GM12801 (cell line): ENCODE measurements around the gene UBTF.

Experiments used
- TF ChIP-seq, protein P1 (sequence below): IDR thresholded peaks from one replicate; pipeline ENCODE4 v1.5.1; 2011; ENCODE audit warnings: control low read depth; ENCODE audit not compliant: insufficient read length; ENCODE audit errors: extremely low read depth

The UBTF gene

DNA sequence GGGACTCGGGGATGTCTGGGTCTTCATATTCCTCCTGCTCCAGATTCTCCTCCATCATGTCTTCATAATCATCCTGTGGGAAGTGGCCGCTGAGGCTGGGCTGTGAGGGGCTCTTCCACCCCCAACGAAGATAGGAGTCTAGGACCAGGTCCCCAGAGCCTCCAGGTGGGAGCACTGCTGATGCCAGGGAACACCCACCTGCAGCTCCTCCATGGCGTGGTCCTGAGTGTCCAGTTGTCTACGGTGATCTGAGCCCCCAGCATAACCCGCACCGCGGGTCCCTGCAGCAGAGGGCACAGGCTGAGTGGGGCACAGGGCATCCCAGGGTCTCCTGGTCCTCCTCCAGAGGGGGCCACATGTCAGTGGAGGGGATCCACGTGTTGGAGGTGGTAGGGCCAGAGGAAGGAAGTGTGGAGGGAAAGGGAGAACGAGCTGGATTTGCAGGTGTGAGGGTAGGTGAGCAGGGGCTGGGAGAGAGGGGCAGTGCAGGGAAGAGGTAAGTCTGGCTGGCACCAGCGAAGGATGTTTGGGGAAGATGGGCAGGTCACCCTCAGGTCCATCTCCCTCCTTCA, 43.3 kb upstream of the UBTF start:
- TF ChIP-seq, protein P1, sequence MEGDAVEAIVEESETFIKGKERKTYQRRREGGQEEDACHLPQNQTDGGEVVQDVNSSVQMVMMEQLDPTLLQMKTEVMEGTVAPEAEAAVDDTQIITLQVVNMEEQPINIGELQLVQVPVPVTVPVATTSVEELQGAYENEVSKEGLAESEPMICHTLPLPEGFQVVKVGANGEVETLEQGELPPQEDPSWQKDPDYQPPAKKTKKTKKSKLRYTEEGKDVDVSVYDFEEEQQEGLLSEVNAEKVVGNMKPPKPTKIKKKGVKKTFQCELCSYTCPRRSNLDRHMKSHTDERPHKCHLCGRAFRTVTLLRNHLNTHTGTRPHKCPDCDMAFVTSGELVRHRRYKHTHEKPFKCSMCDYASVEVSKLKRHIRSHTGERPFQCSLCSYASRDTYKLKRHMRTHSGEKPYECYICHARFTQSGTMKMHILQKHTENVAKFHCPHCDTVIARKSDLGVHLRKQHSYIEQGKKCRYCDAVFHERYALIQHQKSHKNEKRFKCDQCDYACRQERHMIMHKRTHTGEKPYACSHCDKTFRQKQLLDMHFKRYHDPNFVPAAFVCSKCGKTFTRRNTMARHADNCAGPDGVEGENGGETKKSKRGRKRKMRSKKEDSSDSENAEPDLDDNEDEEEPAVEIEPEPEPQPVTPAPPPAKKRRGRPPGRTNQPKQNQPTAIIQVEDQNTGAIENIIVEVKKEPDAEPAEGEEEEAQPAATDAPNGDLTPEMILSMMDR = no peak

- TF ChIP-seq, protein P1 = no peak
These were observed 40.8 kb upstream of the UBTF start for GRCh38 chr17:44260296-44260695.

- TF ChIP-seq, protein P1 = no peak
These were observed 39.4 kb upstream of the UBTF start for GRCh38 chr17:44258811-44259351.

DNA sequence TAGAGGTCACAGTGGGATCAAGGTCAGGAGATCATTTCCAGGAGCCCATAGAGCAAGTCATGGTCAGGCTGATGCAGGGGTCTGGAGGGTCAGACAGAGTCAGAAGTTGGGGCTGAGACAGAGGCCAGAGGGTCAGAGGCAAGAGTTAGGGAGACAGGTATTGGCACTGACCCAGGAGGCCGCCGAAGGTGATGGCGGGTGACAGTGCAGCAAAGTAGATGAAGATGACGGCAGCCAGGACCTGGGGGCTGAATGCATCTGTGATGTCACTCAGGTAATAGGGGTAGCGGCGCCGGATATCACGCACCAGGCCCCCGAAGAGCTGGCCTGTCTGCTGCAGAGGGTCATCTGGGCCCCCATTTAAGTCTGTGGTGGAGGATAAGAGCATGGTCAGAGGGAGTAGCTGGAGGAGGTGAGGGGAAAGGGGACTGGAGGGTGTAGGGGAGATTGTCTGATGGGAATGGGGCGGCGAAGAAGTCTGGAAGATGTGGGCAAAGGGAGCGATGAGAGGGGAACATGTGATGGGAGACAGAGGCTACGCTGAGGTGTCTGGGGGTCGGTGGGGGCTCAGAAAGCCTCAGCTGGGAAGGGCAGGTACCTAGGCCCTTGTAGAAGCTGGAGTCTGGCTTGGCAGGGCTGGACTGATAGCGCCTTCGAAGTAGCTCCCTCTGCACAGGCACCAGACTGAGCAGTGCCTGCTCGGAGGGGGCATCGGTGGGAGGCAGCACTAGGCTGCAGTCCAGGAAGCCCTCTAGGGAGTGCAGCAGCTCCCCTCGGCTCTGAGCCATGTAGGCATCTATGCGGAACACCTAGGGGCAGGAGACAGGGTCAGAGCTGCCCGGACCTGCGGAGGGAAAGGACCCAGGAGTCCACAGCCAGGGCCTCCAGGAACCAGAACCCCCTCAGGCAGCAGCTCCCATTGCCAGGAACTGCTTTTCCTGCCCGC, 38.6 kb upstream of the UBTF start:
- TF ChIP-seq, protein P1 = no peak

GRCh38 chr17:44256671-44257070, 37.2 kb upstream of the UBTF start:
- TF ChIP-seq, protein P1 = no peak

DNA sequence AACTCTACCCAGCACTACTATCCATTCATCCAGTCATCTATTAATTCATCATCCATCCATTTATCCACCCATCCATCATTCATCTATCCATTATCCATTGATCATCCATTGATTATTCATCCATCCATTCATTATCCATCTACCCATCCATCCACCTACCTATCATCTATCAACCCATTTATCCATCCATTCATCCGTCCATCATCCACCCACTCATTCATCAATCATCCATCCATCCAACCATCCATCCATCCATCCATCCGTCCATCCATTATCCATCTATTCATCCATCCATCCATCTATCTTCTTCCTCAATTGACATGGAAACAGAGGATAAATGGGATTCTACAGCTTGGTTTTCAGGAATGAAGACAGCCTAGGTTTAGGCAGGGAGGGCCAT, 36.4 kb upstream of the UBTF start:
- TF ChIP-seq, protein P1 = no peak

DNA sequence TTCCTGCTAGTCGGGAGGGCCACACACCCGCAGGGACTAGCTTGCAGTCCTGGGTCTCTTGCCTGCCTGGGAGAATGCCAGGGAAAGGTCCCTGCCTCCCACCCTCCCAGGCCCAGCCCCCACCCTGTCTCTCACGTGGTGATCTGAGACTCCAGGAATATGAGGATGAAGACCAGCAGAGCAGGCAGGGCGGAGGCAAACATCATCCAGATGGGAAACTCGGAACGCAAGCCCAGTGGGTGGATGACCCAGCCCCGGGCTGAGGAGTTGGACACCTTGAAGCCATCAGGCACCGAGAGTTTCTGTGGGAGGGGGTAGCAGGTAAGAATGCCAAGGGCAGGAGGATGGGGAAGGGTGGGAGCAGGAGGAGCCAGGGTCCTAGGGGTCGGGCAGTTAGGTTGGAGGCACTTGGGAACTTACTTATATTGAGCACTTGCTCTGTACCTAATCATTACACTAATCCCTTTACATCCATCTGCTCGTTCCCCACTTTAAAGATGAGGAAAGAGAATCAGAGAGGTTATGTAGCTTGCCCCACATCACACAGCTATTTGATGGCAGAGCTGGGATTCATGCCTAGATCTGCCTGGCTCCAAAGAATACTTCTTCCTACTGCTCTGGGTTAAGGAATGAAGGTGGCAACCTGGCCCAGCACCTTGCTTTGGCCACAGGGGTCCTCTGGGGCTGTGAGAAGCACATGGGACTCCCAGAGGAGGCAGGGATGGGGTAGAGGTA, 35.1 kb upstream of the UBTF start:
- TF ChIP-seq, protein P1 = no peak
